NCI-H748 (cell line): ENCODE data around the gene SLC13A5.
A peak's percentile ranks its signal among the peaks of the same experiment; 100 is the strongest.

Experiments used
- DNase-seq: peaks from one replicate; lab custom pipeline; 2025; ENCODE audit not compliant: unreplicated experiment; lab: John Stamatoyannopoulos, UW

SLC13A5 gene

DNA sequence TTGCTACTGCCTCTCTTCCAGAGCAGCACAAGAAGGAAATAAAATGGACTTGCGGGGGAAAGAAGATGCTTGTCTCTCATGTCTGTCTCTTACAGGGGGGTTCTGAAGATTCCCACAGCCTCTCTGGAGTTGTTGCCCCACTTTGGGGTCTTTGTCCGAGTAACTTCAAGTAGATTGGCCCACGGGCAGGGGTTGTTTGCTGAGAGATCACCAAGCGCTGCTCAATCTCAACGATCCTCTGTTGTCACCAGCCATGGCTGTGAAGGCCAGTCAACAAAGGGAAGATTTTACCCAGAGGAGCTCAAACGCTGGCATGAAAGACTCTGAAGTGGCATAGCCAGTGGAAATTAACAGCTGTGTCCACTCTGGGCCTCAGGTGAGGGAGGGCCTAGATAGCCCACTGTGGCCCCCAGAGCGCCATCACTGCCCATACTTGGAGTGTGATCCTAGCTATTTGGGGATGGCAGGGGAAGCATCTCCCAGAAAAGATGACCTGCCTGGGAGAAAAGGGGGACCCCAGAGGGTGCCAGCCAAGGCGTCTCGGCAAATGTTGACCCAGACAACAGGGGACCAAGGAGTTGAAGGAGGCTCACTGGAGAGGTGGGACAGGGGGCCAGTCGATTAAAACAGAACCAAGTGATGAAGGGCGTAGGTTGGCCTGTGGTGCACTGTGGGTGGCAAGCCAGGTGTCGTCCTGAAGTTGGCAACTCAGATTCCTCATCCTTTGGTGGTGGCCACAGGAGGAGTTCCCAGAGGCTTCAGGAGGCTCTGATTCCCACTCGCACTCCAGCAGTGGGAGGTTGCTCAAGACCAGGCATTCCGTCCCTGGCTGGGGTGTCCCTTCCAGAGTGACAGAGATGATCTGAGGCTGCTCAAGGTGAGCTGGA, 28.0 kb downstream of the SLC13A5 start:
- no peak for DNase-seq

DNA sequence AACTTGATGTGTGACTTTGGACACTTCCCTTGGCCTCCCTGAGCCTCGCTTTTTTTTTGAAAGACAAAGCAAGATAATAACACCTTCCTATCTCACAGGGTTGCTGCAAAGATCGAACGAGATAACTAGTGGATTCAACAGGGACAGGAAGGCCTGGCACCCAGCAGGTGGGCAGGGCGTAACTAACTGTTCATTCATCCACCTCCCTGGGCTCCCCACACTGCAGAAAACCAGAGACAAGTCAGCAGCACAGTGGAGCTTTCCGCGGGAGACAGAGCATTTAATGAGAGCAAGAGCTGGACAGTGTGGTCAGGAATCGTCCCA, 28.7 kb downstream of the SLC13A5 start:
- no peak for DNase-seq

DNA sequence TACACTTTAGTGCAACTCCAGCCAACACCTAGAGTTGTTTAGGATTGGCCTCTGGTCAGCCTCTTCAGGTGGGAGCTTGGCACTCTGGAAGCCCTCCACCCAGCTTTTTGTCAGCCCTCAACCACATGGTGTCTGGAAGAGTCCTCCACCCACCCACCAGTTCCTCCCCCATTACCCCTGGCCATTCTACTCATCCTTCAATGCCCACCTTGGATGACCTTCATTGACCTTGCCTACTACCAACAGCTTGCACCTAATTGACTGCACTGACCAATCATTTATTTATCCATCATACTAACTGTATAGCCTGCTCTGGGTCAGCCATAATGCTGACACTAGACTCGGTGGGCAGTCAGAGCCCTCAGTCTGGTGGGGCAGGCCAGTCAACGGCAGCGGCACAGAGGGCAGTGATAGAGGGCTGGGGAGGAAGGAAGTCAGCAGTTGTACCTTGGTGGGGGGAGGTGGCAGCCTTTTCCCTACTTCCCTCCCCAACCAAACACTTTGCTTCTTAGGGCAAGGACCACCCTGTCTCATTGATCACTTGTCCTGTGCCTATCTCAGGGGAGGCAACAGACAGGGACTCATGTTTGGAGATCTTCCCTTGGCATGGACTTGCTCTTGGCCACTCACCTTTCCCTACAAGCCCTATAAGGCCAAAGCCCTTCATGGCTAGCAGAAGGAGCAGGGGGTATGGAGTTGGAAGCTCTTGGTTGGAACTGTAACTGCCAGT, 29.3 kb downstream of the SLC13A5 start:
- DNase-seq = no peak

DNA sequence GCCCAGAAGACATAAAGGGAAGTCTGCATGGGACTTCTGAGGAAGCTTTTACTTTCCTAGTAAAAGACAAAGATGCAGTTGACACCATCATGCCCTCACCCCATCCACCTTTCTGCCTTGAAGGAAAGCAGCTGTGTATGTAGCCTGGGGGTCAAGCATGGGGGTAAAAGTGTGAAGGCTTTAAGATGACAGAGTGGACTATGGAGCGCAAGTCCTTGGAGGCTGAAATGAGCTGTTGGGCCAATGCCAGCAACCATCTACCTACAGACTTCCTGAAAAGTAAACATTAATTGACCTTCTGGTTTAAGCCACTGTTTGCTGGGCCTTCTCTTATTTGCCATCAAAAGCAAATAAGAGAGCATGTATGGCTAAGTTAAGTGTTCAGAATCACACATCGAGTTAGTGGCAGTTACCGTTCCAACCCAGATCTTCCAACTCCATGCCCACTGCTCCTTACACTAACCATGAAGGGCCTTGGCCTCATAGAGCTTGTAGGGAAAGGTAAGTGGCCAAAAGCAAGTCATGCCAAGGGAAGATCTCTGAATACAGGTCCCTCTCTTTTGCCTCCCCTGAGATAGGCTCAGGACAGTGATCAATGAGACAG, 30.0 kb downstream of the SLC13A5 start:
- DNase-seq = peak; percentile 49

DNA sequence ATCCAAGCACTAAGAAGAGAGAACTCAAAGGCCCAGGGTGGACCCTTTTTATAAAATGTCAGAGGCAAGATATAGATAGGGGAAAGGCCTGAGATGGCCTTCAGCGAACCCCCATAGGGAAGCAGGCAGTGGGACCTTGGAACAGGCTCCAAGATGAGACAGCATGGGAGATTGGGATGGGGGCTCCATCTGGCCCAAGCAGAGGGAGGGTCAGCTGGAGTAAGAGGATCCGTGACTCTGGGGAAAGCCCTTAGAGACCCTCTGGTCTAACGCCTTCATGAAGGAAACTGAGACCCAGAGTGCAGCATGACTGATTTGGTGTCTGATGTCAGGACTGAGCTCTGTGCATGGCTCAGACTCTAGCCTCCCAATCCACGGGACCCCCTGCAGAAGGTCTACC, 30.8 kb downstream of the SLC13A5 start:
- DNase-seq = no peak

DNA sequence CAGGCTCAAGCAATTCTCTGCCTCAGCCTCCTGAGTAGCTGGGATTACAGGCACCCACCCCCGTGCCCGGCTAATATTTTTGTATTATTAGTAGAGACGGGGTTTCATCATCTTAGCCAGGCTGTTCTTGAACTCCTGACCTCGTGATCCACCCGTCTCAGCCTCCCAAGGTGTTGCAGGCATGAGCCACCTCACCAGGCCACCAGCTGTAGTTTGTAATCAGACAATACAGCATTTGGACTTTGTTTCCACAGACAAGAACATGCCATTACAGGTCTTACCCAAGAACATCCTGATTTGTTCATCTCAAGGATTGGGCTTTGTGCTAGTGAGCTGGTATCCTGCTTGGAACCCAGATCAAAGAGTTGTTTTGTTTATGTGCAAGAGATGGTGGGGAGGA, 31.5 kb downstream of the SLC13A5 start:
- no peak for DNase-seq

DNA sequence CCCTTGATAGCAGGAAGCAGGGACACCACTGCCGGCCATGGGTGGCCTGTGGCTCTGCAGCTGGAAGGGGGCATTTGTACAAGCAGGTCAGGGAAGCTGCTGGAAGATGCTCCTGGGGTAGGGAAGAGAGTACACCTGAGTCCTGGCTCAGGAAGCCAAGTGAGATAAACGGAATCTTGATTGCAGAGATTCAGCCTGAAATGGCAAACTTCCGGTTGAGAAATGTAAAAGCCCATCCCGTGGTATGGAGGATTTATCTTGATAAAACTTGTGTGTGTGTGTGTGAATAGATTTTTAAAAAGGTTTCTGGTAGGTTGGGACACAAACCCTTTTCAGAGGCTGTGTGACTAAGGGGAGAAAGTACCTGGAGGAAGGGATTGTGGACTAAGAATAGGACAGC, 32.0 kb downstream of the SLC13A5 start:
- DNase-seq = no peak

DNA sequence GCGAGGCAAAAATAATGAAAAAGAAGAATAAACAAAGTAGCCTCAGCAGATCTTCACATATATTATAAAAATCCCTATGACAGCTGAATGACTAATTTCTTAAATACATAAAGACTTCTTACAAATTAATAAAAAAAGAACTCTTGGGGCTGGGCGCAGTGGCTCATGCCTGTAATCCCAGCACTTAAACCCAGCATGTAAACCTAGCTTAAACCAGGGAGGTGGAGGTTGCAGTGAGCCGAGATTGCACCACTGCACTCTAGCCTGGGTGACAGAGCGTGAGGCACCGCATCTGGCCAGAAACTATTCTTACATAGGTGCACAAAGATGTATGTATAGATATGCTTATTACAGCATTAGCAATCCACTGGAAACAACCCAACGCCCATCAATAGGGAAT, 33.9 kb downstream of the SLC13A5 start:
- DNase-seq = no peak

DNA sequence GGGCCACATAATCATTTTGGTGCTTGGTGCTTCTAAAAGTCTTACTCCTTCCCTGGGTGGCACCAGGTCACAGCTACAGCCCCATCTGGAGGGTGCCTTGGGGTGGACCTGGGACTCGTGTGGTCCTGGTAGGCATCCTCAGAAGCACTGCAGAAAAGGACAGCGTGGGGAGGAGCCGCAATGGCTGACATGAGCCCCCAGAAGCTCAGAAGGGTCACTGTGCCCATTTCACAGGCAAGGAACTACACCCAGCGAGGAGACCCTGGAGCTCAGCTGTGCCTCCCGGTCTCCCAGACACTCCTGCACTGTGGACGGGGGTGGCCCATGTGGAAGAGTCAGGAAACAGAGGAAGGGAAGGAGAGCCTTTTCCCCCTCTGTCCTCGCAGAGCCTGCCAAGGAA, 35.2 kb downstream of the SLC13A5 start:
- DNase-seq = no peak

DNA sequence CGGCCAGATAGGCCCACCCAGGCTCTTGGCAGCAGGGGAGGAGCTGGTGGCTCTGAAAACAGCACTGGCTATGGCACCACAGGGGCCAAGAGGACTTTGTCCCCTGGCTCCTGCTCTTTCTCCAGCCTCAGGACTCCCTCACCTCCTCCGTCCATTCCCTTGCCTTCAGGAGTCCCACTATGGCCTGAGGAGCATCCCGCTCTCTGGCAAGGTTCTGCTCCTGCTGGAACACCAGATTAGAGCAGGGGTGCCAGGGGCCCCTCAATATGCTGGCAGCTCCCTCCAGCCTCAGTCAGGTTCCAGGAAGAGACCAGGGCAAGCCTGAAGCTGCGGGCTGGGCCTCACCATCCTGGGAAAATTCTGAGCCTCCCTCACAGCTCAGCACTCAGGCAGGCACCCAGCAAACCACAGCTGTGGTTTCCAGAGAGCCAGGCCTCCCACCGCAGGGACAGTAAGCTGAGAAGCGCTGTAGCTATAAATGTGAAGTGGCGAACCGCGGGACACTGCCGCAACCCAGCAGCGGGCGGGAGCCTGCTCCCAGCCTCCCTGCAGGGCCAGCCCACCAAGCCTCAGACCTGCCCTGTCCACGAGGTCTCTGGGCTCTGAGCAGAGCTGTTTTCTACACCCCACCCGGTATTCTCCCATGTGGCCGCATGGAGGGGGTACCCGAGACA, 35.9 kb downstream of the SLC13A5 start:
- DNase-seq = no peak

DNA sequence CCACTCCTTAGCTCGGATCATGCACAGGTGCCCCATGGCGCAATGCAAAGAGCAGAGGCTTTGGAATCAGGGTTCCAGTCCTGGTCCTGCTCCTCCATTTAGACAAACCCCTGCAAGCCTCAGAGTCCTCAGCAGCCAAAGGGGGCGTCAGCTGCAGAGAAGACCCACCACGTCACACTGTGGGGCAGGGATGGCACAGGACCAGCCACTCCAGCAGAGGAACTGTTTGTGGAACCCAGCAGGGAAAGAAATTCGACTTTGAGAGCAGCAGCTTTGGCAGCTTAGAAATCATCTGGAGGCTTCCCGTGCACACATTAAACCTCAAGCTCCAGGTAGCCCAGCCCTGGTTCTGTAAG, 36.4 kb downstream of the SLC13A5 start:
- no peak for DNase-seq

DNA sequence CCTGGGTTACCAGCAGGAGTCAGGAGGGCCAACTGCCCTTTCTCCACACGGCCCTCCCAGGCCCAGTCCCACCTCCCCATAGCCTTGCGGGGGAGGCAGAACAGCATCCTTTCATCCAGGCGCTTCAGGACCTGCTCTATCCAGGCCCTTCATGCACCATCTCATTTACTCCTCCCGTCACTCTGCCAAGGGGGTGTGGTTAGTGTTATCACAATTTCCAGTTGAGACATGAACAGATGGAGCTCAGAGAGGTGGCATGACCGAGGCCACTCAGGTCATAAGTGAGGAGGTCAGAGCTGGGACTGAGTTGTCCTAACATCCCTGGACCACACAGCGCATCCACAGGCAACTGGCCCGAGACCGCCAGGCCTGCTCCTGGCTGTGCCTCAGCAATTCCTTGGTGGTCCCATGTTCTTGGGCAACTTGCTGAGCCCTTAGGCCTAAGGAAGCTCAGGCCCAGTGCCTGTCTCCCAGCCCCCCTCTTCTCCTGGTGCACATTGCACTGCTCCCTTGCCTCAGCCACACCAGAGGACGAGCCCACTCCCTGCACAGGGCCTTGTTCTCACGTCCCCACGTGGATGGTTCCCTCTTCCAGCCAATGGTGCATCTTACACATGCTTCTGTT, 37.9 kb downstream of the SLC13A5 start:
- no peak for DNase-seq

DNA sequence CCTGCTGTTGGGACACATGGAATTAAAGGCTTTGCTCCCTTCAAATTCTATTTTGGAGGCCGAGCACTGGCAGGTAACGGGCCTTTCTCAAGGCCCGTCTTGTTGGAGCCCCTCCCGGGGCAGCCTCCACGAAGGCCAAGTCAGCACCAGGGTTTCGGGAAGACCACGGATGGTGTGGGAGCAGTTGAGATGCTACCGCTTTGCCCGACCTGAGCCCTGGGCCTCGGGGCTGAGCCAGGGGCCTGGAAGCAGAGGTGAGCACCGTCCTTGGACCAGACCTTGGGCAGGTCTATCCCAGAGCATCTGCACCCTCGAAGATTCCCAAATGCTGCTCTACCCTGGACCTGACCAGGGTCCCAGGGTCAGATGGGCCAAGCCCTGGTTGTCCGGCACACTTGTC, 38.6 kb downstream of the SLC13A5 start:
- DNase-seq = no peak

DNA sequence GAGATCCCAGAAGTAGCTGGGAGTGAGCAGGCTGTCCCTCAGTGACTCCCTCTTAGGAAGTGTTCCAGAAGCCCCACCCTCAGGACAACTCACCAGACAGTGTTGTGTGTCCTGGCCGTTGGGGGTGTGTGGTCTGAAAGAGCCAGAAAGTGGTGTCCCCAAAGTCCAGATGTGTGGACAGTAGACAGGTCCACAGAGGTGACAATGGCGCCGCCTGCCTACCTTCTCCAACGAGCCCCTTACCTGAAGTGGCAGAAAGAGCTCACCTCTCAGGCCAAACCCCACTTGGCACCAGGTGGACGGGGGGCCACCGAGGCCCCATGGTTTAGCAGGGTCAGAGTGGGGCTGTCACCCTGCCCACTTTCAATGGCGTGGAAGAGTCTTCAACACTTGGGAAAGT, 41.7 kb downstream of the SLC13A5 start:
- DNase-seq = no peak

DNA sequence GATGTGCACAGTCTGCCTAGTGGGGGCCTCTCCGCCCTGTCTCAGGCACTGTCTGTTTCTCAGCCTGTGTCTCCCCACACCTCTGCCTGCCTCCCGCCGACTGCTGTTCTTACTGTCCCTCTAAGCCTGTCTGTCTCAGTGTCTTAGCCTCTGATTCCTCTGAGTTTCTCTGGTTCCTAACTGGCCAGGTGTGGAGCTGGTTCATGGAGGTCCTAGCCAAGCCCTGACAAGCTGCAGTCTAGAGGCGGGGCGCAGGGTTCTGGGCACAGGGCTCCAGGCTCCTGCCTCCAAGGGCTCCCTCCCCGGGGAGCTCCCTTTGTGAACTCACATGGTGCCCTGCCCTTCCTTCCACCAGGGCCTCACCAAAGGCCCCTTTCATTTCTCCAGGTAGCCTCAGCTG, 42.2 kb downstream of the SLC13A5 start:
- no peak for DNase-seq

DNA sequence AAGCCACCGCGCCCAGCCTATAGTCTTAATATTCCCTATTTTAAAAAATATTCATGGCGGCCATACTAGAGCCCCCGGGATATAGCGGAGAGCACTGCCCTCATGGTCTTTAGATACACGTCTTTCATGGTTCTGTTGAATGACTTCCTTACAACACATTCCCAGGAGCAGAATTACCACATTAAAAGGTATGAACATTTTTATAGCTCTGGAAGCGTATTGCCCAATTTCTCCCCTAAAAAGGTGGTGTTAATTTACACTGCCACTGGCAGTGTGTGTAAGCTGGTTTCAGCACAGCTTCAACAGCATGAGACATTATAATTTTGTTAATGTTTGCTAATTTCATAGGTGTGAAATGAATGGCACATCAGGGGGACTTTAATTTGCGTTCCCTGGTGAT, 42.6 kb downstream of the SLC13A5 start:
- no peak for DNase-seq

DNA sequence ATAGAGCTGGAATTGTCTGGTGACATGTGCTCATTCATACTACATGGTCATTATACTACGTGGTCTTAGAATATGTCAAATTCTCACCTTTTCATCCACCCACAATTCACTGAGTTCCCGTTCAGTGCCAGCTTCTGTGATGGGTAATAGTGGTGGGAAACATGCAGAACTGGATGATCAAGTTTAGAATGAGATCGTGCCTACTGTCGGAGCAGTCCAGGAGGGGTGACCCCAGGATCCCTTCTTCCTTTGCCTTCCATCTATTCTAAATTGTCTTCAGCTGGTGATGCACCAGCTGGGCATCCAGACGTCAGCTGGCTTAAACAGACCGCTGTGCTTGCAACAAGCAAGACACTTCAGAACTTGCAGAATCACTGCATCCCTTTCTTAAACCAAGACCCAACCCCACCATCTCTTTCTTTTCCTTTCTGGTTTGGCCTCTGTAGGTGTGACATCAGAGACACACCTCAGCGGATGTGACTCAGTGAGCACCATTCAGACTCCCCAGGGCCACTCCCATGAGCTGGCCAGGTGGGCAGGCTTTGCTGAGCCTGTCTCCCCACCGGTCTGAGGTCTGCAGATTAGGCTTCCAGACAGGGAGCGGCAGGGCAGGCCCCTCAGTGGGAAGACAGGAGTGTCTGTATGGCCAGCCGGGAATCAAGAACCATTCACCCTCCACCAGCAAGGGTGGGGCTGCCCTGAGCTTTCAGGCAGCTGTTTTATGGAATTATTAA, 43.5 kb downstream of the SLC13A5 start:
- peak; percentile 16 for DNase-seq

DNA sequence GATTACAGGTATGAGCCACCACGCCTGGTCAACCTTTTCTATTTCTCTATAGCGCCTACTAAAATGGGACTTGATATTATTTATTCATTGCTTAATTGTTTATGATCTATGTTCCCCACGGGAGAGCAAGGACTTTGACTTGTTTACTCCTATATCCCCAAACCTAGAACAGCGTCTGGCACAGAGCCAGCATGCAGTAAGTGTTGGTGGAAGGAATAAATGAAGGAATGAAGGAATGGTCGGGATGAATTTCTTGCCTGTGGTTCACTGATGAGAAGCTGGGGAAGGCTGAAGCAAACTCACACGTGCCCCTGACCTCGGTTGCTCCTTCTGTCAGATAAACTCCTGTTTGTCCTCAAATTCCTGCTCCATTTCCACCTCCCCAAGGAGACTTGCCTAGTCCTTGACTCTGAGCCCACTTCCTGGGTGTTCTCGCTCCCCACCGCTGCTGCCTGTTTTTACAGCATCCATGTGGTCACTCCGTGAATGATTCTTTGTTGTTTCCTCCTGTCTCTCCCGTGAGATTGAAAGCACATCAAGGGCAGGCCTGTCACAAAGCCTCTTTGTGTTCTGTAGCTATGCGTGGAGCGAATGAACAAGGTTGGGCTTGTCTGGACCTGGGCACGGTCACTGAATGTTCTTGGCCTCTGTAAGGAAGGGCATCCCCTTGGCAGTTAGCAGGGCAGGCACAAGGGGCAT, 44.3 kb downstream of the SLC13A5 start:
- no peak for DNase-seq

DNA sequence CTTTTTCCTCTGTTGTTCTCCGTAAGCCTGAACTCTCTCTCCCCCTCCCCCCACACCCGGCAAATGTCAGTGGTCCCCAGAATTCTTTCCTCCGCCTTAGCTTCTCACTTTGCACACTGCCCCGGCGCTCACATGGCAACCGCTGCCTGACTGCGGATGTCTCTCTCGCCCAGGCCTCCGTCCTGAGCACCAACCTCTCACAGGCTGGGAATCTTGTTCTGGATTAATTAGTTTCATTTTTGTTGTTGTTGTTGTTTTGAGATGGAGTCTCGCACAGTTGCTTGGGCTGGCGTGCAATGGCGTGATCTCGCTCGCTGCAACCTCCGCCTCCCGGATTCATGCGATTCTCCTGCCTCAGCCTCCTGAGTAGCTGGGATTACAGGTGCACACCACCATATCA, 45.0 kb downstream of the SLC13A5 start:
- no peak for DNase-seq

DNA sequence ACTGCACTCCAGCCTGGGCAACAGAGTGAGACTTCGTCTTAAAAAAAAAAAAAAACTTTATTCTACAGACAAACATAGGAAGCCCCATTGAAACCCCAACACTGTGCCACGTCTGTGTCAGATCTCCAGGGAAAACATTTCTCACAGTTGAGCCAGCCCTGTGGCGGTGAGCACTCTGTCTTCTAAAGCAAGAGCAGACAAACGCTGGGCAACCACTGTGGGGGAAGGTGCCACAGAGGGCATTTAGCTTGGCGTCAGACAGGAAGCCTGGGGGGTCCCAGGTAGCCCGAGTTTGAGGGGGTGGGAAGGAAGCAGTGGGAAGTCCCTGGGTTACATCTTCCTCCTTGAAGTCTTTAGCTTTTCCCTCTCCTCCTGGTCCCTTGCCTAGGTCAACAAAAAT, 45.7 kb downstream of the SLC13A5 start:
- no peak for DNase-seq
